ENCODE results near the gene ZNF736. TPM values are rescaled to one million over a fixed set of nuclear protein-coding genes. Genes with fewer than 3 reads are reported as not detected.
"Not testable (repeated sequence)": the region's sequence is repeated elsewhere in the genome, so short reads cannot be mapped to it uniquely, and the experiment has no call there.

ZNF736 gene
- total RNA-seq, 1 experiment from 2014 or later: 0.15 TPM

GRCh38 chr7:64320547-64321513 is 7.1 kb downstream of the ZNF736 start:
- H3K9me2 ChIP-seq (ENCODE audit: insufficient read depth): no peaks in the 10 kb centered on the region
- no peaks in the 10 kb centered on the region for H3K36me3 ChIP-seq (ENCODE audit: control insufficient read depth in 1 of 2, insufficient read depth in 2 of 2, low read length in 2 of 2)
- ATAC-seq: no peak
- no peaks in the 10 kb centered on the region for H4K20me1 ChIP-seq (ENCODE audit: insufficient read depth)
- no peak overlapping the region for H3K9ac ChIP-seq (ENCODE audit: low read length)
- no peak overlapping the region for H2AFZ ChIP-seq (ENCODE audit: low read depth, low read length, poor library complexity, severe bottlenecking)
- no peak overlapping the region for H3K4me3 ChIP-seq (replicated peaks in 1 of 2; ENCODE audit: low read depth in 1 of 2, low read length in 2 of 2)
- intact Hi-C loops (cut with micrococcal nuclease): no loop called here
- peaks cover 0 to 5% of the 10 kb centered on the region in 2 experiments; a peak in 2 of 4 replicates for H3K9me3 ChIP-seq (ENCODE audit: control insufficient read depth in 1 of 2, insufficient read depth in 1 of 2, low read depth in 1 of 2, low read length in 2 of 2)
- no peak for DNase-seq (ENCODE audit: low read depth, low spot score)
- no TSS peak for BruUV-seq (replicated peaks)
- ChIA-PET RAD21 (ENCODE audit: low non-redundant PET in 1 of 2, low total read pairs in 2 of 2, uncharacterized antibody in 2 of 2, unreplicated experiment in 2 of 2) (no interaction called here), CTCF (no interaction called here), POLR2A (no interaction called here)
- no peak for TF ChIP-seq POLR2A (IDR thresholded peaks at IDR 0.05; ENCODE audit: borderline replicate concordance, extremely low read depth, insufficient read depth, insufficient read length)
- TF ChIP-seq CBX3 (IDR thresholded peaks at IDR 0.05; ENCODE audit: low read depth): no peak
- TF ChIP-seq FOSL1 (IDR thresholded peaks at IDR 0.05; ENCODE audit: low read depth): no peak
- TF ChIP-seq ELF1 (IDR thresholded peaks at IDR 0.05; ENCODE audit: borderline replicate concordance, low read depth): no peak
- TF ChIP-seq MAX (IDR thresholded peaks at IDR 0.05): no peak
- no peak for TF ChIP-seq SIN3A (IDR thresholded peaks at IDR 0.05; ENCODE audit: low read depth)
- no peak for TF ChIP-seq ZNF274 (IDR thresholded peaks at IDR 0.05; ENCODE audit: low read depth, low read length)
- no peak overlapping the region for H3K4me2 ChIP-seq (ENCODE audit: low read length)
- no peak overlapping the region for H3K27ac ChIP-seq (ENCODE audit: low read depth, low read length)
- H3K4me1 ChIP-seq (ENCODE audit: control insufficient read depth in 1 of 2, insufficient read depth in 2 of 2, low read length in 2 of 2): no peaks in the 10 kb centered on the region
- no peaks in the 10 kb centered on the region for H3K27me3 ChIP-seq (ENCODE audit: insufficient read depth, low read length)
- no peaks in the 10 kb centered on the region for H3K79me2 ChIP-seq (ENCODE audit: insufficient read depth, low read length)

DNA sequence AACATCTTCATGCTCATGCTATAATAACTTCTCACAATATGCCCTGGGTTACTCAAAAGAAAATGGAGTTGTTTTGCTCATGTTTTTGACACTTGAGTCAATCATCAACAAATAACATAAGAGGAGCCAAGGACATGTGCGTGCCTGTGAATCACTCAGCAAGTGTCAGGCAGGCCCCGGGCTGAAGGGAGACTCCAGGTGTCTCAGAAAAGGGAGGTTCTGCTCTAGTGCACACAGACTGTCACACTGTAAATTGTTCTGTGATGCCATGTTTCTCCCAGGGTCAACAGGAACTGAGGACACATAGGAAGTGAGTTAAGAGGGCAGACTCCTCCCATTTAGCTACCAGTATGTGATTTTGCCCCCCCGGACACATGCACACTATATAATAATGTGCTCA is 10.4 kb downstream of the ZNF736 start:
- DNase-seq (ENCODE audit: low read depth, low spot score); H3K4me1 ChIP-seq (ENCODE audit: control insufficient read depth in 1 of 2, insufficient read depth in 2 of 2, low read length in 2 of 2); H2AFZ ChIP-seq (ENCODE audit: low read depth, low read length, poor library complexity, severe bottlenecking); H3K9me3 ChIP-seq (ENCODE audit: control insufficient read depth in 1 of 2, insufficient read depth in 1 of 2, low read depth in 1 of 2, low read length in 2 of 2); H3K9me2 ChIP-seq (ENCODE audit: insufficient read depth); H3K79me2 ChIP-seq (ENCODE audit: insufficient read depth, low read length); H3K4me3 ChIP-seq (replicated peaks in 1 of 2; ENCODE audit: low read depth in 1 of 2, low read length in 2 of 2); H3K9ac ChIP-seq (ENCODE audit: low read length); ATAC-seq; intact Hi-C loops (cut with micrococcal nuclease); H4K20me1 ChIP-seq (ENCODE audit: insufficient read depth); H3K36me3 ChIP-seq (ENCODE audit: control insufficient read depth in 1 of 2, insufficient read depth in 2 of 2, low read length in 2 of 2); H3K27ac ChIP-seq (ENCODE audit: low read depth, low read length); POLR2A ChIA-PET; RAD21 ChIA-PET (ENCODE audit: low non-redundant PET in 1 of 2, low total read pairs in 2 of 2, uncharacterized antibody in 2 of 2, unreplicated experiment in 2 of 2); H3K27me3 ChIP-seq (ENCODE audit: insufficient read depth, low read length); H3K4me2 ChIP-seq (ENCODE audit: low read length); CTCF ChIA-PET; BruUV-seq (replicated peaks): not testable (repeated sequence)
